Measurements from ENCODE around the gene HMCN2. TPM values are rescaled to one million over a fixed set of nuclear protein-coding genes. Genes with fewer than 3 reads are reported as not detected.

The HMCN2 gene
- polyA plus RNA-seq, 1 of the 3 experiments (the other 2 are of a cell fraction), result 0.15 TPM

DNA sequence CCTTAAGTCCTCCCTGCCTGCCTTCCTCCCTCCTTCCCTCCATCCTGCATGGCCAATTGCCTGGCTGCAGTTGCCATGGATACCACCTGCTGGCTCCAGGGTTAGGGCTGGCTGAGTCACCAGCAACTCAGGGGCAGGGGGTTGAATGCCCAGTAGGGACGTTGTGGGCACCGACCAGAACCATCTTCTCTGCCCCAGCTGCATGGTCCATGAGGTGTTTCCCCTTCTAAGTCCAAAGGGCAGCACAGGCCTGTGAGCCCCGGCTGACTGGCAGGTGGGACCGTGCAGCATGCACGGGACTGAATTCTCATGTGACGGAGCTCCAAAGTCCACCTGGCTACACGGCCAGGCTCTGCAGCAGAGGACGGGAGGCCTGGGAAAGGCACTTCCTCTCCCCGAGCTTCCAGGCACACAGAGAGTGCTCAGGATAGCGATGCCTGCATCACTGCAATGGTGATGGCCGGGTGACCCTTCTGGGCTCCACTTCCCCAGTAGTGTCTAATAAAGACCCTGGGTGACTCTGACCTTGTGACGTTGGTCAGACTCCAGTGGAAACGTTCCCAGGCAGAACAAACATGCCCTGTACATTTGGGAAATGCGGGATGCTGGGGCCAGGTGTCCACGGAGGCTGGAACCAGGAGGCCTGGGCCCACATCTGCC lies 184.9 kb downstream of the HMCN2 start:
- H3K9me2 ChIP-seq, result no peaks in the 10 kb centered on the region
- H3K27me3 ChIP-seq (ENCODE audit: insufficient read depth), result no peaks in the 10 kb centered on the region
- no peaks in the 10 kb centered on the region for H4K20me1 ChIP-seq (ENCODE audit: insufficient read depth)
- POLR2A ChIA-PET, result no interaction called here
- H3K79me2 ChIP-seq (ENCODE audit: insufficient read depth), result no peaks in the 10 kb centered on the region
- TF ChIP-seq GABPA (IDR thresholded peaks at IDR 0.05; ENCODE audit: low read depth) (no peak), FOSL2 (IDR thresholded peaks at IDR 0.05; ENCODE audit: borderline replicate concordance, low read depth) (no peak), EP300 (IDR thresholded peaks at IDR 0.05; ENCODE audit: borderline replicate concordance in 1 of 2, low read depth in 1 of 2, low read length in 1 of 2) (no peak), FOXJ3 (CRISPR knock-in tag; IDR thresholded peaks at IDR 0.05) (no peak)
- TF ChIP-seq, protein P1, sequence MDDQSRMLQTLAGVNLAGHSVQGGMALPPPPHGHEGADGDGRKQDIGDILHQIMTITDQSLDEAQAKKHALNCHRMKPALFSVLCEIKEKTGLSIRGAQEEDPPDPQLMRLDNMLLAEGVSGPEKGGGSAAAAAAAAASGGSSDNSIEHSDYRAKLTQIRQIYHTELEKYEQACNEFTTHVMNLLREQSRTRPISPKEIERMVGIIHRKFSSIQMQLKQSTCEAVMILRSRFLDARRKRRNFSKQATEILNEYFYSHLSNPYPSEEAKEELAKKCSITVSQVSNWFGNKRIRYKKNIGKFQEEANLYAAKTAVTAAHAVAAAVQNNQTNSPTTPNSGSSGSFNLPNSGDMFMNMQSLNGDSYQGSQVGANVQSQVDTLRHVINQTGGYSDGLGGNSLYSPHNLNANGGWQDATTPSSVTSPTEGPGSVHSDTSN (IDR thresholded peaks at IDR 0.05), result no peak
- no peak overlapping the region for H3K9ac ChIP-seq
- no peak overlapping the region for H3K4me2 ChIP-seq
- H2AFZ ChIP-seq (ENCODE audit: low read depth), result no peak overlapping the region
- CTCF ChIA-PET, result interaction anchor here (1.2 to 5.2 kb wide), 4 partner anchors 11 to 232 kb away, joined by 3 to 38 read pairs (median 6); no protein-coding TSS in a partner anchor
- peak overlapping the region in 1 of 2 experiments; percentile 96; a peak in 1 of 4 replicates for H3K27ac ChIP-seq (ENCODE audit: low read depth in 2 of 2, low read length in 1 of 2)
- H3K36me3 ChIP-seq (replicated peaks in 1 of 2; ENCODE audit: control insufficient read depth in 1 of 2, insufficient read depth in 2 of 2, low read length in 1 of 2), result no peaks in the 10 kb centered on the region
- 78% methylated on average over 12 of the region's 15 CpGs for WGBS (ENCODE audit: low lambda C conversion rate)
- H3K9me3 ChIP-seq, result no peaks in the 10 kb centered on the region
- no peak overlapping the region for H3K4me3 ChIP-seq (ENCODE audit: low read depth in 2 of 2, low read length in 1 of 2)
- H3K4me1 ChIP-seq (ENCODE audit: control insufficient read depth in 1 of 2, insufficient read depth in 2 of 2, low read depth in 1 of 2, low read length in 1 of 2), result peaks cover 22 to 85% of the 10 kb centered on the region in 2 experiments; a peak in 3 of 4 replicates
- no peak for DNase-seq
- H3F3A ChIP-seq (replicated peaks; ENCODE audit: insufficient read depth), result no peaks in the 10 kb centered on the region

DNA sequence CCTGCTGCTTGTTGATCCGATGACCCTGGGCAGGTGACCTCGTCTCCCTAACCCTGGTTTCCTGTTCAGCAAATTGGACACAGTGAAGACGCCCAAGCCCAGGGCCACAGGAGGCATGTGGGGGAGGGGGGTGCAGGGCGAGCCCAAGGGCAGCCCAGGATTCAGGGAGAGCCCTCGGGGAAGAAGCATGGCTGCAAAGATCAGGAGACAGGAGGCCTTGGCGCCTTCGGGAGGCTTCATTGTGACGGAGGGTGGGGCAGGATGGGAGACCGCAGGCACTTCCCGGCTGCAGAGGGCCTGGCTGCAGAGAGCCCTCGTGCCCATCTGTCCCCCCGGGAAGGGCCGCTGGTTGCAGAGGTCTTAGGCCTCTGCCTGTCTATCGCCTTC lies 185.4 kb downstream of the HMCN2 start:
- no peak for TF ChIP-seq CHD2 (IDR thresholded peaks at IDR 0.05; ENCODE audit: low read length, partially characterized antibody)
- no peak for TF ChIP-seq TAF1 (IDR thresholded peaks at IDR 0.05; ENCODE audit: borderline replicate concordance, low read depth, low read length)
- no peak for TF ChIP-seq FOXM1 (IDR thresholded peaks at IDR 0.05; ENCODE audit: low read depth)
- TF ChIP-seq, protein P2, sequence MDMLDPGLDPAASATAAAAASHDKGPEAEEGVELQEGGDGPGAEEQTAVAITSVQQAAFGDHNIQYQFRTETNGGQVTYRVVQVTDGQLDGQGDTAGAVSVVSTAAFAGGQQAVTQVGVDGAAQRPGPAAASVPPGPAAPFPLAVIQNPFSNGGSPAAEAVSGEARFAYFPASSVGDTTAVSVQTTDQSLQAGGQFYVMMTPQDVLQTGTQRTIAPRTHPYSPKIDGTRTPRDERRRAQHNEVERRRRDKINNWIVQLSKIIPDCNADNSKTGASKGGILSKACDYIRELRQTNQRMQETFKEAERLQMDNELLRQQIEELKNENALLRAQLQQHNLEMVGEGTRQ (IDR thresholded peaks at IDR 0.05; ENCODE audit: borderline replicate concordance, low read depth, low read length), result no peak
- no peak for TF ChIP-seq NRF1 (IDR thresholded peaks at IDR 0.05; ENCODE audit: low read depth, low read length)
- TF ChIP-seq GABPA (IDR thresholded peaks at IDR 0.05; ENCODE audit: low read depth), result no peak
- no peak for TF ChIP-seq TCF12 (IDR thresholded peaks at IDR 0.05)
- TF ChIP-seq FOSL2 (IDR thresholded peaks at IDR 0.05; ENCODE audit: borderline replicate concordance, low read depth), result no peak
- TF ChIP-seq, protein P1 (IDR thresholded peaks at IDR 0.05), result no peak
- TF ChIP-seq SIN3A (IDR thresholded peaks at IDR 0.05; ENCODE audit: borderline replicate concordance, low read depth, low read length), result no peak
- TF ChIP-seq YY1 (IDR thresholded peaks at IDR 0.05; ENCODE audit: low read depth), result no peak
- TF ChIP-seq SMC3 (IDR thresholded peaks at IDR 0.05; ENCODE audit: low read depth, low read length), result no peak
- no peak for TF ChIP-seq RFX5 (IDR thresholded peaks at IDR 0.05; ENCODE audit: low read length)
- TF ChIP-seq ELF1 (IDR thresholded peaks at IDR 0.05), result no peak
- no peak for TF ChIP-seq EP300 (IDR thresholded peaks at IDR 0.05; ENCODE audit: borderline replicate concordance in 1 of 2, low read depth in 1 of 2, low read length in 1 of 2)
- TF ChIP-seq GATA2 (CRISPR knock-in tag; IDR thresholded peaks at IDR 0.05), result no peak
- TF ChIP-seq JUND (IDR thresholded peaks at IDR 0.05), result no peak
- no peak for TF ChIP-seq RXRA (IDR thresholded peaks at IDR 0.05; ENCODE audit: borderline replicate concordance, low read depth)
- no peak overlapping the region for H3K9ac ChIP-seq
- H3F3A ChIP-seq (replicated peaks; ENCODE audit: insufficient read depth), result no peaks in the 10 kb centered on the region
- no peaks in the 10 kb centered on the region for H3K36me3 ChIP-seq (replicated peaks in 1 of 2; ENCODE audit: control insufficient read depth in 1 of 2, insufficient read depth in 2 of 2, low read length in 1 of 2)
- no peak for DNase-seq
- H3K9me2 ChIP-seq, result no peaks in the 10 kb centered on the region
- no peaks in the 10 kb centered on the region for H3K79me2 ChIP-seq (ENCODE audit: insufficient read depth)
- no peaks in the 10 kb centered on the region for H3K9me3 ChIP-seq
- ChIA-PET CTCF (interaction anchor here (1.0 to 5.2 kb wide), 4 partner anchors 10 to 232 kb away, joined by 3 to 38 read pairs (median 10); no protein-coding TSS in a partner anchor), POLR2A (no interaction called here)
- peaks cover 22 to 82% of the 10 kb centered on the region in 2 experiments; a peak in 3 of 4 replicates for H3K4me1 ChIP-seq (ENCODE audit: control insufficient read depth in 1 of 2, insufficient read depth in 2 of 2, low read depth in 1 of 2, low read length in 1 of 2)
- H2AFZ ChIP-seq (ENCODE audit: low read depth), result no peak overlapping the region
- no peak overlapping the region for H3K4me3 ChIP-seq (ENCODE audit: low read depth in 2 of 2, low read length in 1 of 2)
- no peaks in the 10 kb centered on the region for H3K27me3 ChIP-seq (ENCODE audit: insufficient read depth)
- peak overlapping the region; percentile 34; the same call in 1 of the 2 replicates for H3K4me2 ChIP-seq
- H3K27ac ChIP-seq (ENCODE audit: low read depth in 2 of 2, low read length in 1 of 2), result peak overlapping the region in 1 of 2 experiments; percentile 96; a peak in 2 of 4 replicates
- H4K20me1 ChIP-seq (ENCODE audit: insufficient read depth), result no peaks in the 10 kb centered on the region
- WGBS (ENCODE audit: low lambda C conversion rate), result 81% methylated on average over 14 of the region's 14 CpGs
